GM18507 (cell line): Measurements from ENCODE around the gene FAM217A.

Source experiments
- DNase-seq: peaks from one replicate; pipeline ENCODE4 v3.0.0; 2011; ENCODE audit warnings: low read depth; ENCODE audit not compliant: insufficient read length; ENCODE audit errors: extremely low spot score
- FAIRE-seq: peaks from 2 replicates; lab custom pipeline; 2011; peaks lifted over from hg19 to GRCh38; lab: Jason Lieb, UNC

The FAM217A gene

GRCh38 chr6:4029687-4030086, 49.2 kb downstream of the FAM217A start:
- DNase-seq (no peak), FAIRE-seq (no peak)

- DNase-seq (no peak), FAIRE-seq (no peak)
These were observed 50.9 kb downstream of the FAM217A start for GRCh38 chr6:4028051-4028450.

GRCh38 chr6:4025681-4026080, 53.3 kb downstream of the FAM217A start:
- FAIRE-seq (no peak), DNase-seq (no peak)

- DNase-seq (no peak), FAIRE-seq (no peak)
These were observed 55.7 kb downstream of the FAM217A start for GRCh38 chr6:4023240-4023639.

- DNase-seq (no peak), FAIRE-seq (no peak)
These were observed 56.9 kb downstream of the FAM217A start for GRCh38 chr6:4021854-4022695.

- peak; percentile 54 for DNase-seq
- FAIRE-seq: peak; percentile 94
These were observed 57.6 kb downstream of the FAM217A start for GRCh38 chr6:4021133-4021853.

GRCh38 chr6:4020822-4021132, 58.2 kb downstream of the FAM217A start:
- FAIRE-seq (no peak), DNase-seq (no peak)

GRCh38 chr6:4018924-4019236, 60.1 kb downstream of the FAM217A start:
- FAIRE-seq (no peak), DNase-seq (no peak)
